ENCODE measurements around the gene FDX1. TPM values are rescaled to one million over a fixed set of nuclear protein-coding genes. Genes with fewer than 3 reads are reported as not detected.

FDX1 gene
- 7.0 and 9.3 TPM in 2 replicates for total RNA-seq

GRCh38 chr11:110429731-110430266 is at the start of gene FDX1:
TSS of gene FDX1 (plus strand) at chr11:110429948. CDS start at chr11:110430121, 173 bp downstream.

Other genes with a start within 250 kb of the FDX1 start
- gene RDX, start 133.3 kb upstream of the FDX1 start, total RNA-seq = 80.5 and 133 TPM in 2 replicates